Activated CD8-positive, alpha-beta T cell treated with anti-CD3 and anti-CD28 coated beads, Interleukin-2, amount 10 ng/mL, durations not matched to agents 7 days and 5 days (primary cell): ENCODE data around the gene TNC. TPM values are rescaled to one million over a fixed set of nuclear protein-coding genes. Genes with fewer than 3 reads are reported as not detected.

Experiments
- ATAC-seq: fragments of 150-1000 bp; cut with Tn5 transposase; one replicate; pipeline ENCODE4 v1.10.0; 2021; ENCODE audit warnings: moderate library complexity
- CTCF ChIA-PET: fragments of 350-600 bp; sonication (Branson Sonifier 250); formaldehyde crosslinking; loops from one replicate; lab custom pipeline; 2021; ENCODE audit warnings: antibody characterized with exemption; lab: Charles Lee
- POLR2A ChIA-PET: fragments of 350-600 bp; sonication (Branson Sonifier 250); formaldehyde crosslinking; loops from one replicate; lab custom pipeline; 2021; ENCODE audit warnings: antibody characterized with exemption; lab: Charles Lee
- DNase-seq: peaks from one replicate; pipeline ENCODE4 v3.0.0-alpha.2; 2020
- H3K27ac Mint-ChIP-seq: one replicate; pipeline ENCODE4 v1.8.0; 2021; ENCODE audit warnings: mild to moderate bottlenecking, mixed read lengths
- H3K27me3 Mint-ChIP-seq: one replicate; pipeline ENCODE4 v1.8.0; 2021; ENCODE audit warnings: low read depth, mixed read lengths
- H3K36me3 Mint-ChIP-seq: one replicate; pipeline ENCODE4 v1.8.0; 2021; ENCODE audit warnings: low read depth, mixed read lengths
- H3K4me1 Mint-ChIP-seq: one replicate; pipeline ENCODE4 v1.8.0; 2021; ENCODE audit warnings: low read depth, mixed read lengths
- H3K4me3 Mint-ChIP-seq: one replicate; pipeline ENCODE4 v1.8.0; 2021; ENCODE audit warnings: mild to moderate bottlenecking, mixed read lengths
- H3K9me3 Mint-ChIP-seq: one replicate; pipeline ENCODE4 v1.8.0; 2022; ENCODE audit warnings: mixed read lengths; ENCODE audit not compliant: insufficient read depth
- total RNA-seq, 2 experiments: library from RNA; stranded (reverse); gene quantifications; one replicate each; pipeline ENCODE4 v1.2.3, GENCODE V29; 2021

The TNC gene
- total RNA-seq, 2 experiments from 2014 or later: not detected

DNA sequence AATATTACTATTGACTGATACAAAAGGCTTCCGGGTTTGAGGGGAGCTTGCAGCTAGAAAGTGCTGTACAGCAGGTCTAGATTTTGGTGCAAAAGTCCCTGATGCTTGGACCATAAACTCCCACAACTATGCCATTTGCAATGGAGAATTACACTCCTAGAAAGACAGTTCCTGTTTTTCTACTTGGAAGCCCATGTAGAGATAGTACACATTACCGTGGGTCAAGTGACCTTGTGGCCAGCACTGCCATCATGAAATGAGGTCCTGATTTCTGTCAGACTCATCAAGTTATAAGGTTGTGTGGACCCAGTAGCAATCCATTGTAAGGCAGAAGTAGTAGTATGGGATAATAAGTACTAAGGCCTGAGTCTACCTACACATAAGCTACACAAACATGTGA lies 144.7 kb downstream of the TNC start:
- peaks cover 28% of the 10 kb centered on the region for H3K36me3 Mint-ChIP-seq
- peaks cover 16% of the 10 kb centered on the region for H3K4me1 Mint-ChIP-seq
- no peak for DNase-seq
- ATAC-seq: no peak
- no peaks in the 10 kb centered on the region for H3K27me3 Mint-ChIP-seq
- POLR2A ChIA-PET: interaction anchor here (0.9 kb wide), 1 partner anchor 44 kb away, joined by 3 read pairs; no protein-coding TSS in a partner anchor
- CTCF ChIA-PET: no interaction called here
- H3K4me3 Mint-ChIP-seq: no peak overlapping the region
- H3K9me3 Mint-ChIP-seq: no peaks in the 10 kb centered on the region
- no peak overlapping the region for H3K27ac Mint-ChIP-seq

DNA sequence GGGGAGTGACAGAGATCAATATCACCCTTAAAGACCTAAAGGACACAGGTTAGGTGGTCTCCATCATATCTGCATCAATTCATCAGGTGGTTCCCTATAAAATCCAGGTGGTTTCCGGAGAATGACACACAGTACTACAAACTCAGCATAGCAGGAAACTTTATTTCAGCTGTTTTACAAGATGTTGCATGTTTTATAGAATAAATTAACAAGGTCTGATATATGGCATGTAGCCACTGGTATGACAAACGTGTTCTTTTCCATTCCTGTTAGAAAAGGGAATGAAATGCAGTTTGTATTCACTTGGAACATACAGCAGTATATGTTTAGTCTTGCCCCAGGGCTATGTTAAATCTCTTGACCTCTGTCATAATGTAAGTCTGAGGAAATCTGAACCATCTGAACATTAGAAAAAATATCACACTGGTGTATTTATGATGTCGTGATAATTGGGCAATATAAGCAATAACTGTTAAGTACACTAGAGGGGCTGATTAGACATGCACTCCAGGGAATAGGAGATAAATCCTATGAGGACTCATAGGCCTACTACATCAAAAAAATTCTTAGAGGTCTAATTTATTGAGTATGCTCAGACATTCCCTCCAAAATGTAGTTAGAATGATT lies 145.3 kb downstream of the TNC start:
- no peak overlapping the region for H3K4me3 Mint-ChIP-seq
- no peak for ATAC-seq
- ChIA-PET CTCF (interaction anchor here (1.2 to 1.9 kb wide), 2 partner anchors 11 to 17 kb away, joined by 3 to 6 read pairs; no protein-coding TSS in a partner anchor), POLR2A (no interaction called here)
- H3K4me1 Mint-ChIP-seq: peaks cover 22% of the 10 kb centered on the region
- H3K27ac Mint-ChIP-seq: no peak overlapping the region
- H3K27me3 Mint-ChIP-seq: no peaks in the 10 kb centered on the region
- H3K9me3 Mint-ChIP-seq: no peaks in the 10 kb centered on the region
- H3K36me3 Mint-ChIP-seq: peaks cover 29% of the 10 kb centered on the region
- no peak for DNase-seq

Other genes starting within 250 kb of the TNC start
- 10 to 100 TPM; 52.6 to 55.3 TPM for gene TNFSF8, start 187.6 kb downstream of the TNC start, total RNA-seq